Measurements from ENCODE around the gene HDAC9.
A peak's percentile ranks its signal among the peaks of the same experiment; 100 is the strongest.

The HDAC9 gene

GRCh38 chr7:18495412-18496340 is at the start of gene HDAC9:
Gene HDAC9 (plus strand): TSS chr7:18495749. CDS start chr7:18496303, 554 bp downstream.
- peak; percentile 74 for DNase-seq

GRCh38 chr7:18445916-18446520 is 49.5 kb upstream of the HDAC9 start:
- no peak for DNase-seq

- DNase-seq, result no peak
Measured at GRCh38 chr7:18450019-18450418, 45.5 kb upstream of the HDAC9 start.

- DNase-seq, result no peak
Measured at GRCh38 chr7:18455606-18456005, 39.9 kb upstream of the HDAC9 start.

GRCh38 chr7:18457832-18458231 is 37.7 kb upstream of the HDAC9 start:
- no peak for DNase-seq

- no peak for DNase-seq
Measured at GRCh38 chr7:18458830-18459229, 36.7 kb upstream of the HDAC9 start.

- no peak for DNase-seq
Measured at GRCh38 chr7:18459484-18460245, 35.9 kb upstream of the HDAC9 start.

GRCh38 chr7:18461785-18462467 is 33.6 kb upstream of the HDAC9 start:
- DNase-seq, result no peak

GRCh38 chr7:18464830-18465229 is 30.7 kb upstream of the HDAC9 start:
- DNase-seq, result no peak

GRCh38 chr7:18467011-18467410 is 28.5 kb upstream of the HDAC9 start:
- no peak for DNase-seq

GRCh38 chr7:18468795-18469194 is 26.8 kb upstream of the HDAC9 start:
- DNase-seq, result no peak

- DNase-seq, result no peak
Measured at GRCh38 chr7:18469316-18469715, 26.2 kb upstream of the HDAC9 start.

- no peak for DNase-seq
Measured at GRCh38 chr7:18471476-18472160, 23.9 kb upstream of the HDAC9 start.

GRCh38 chr7:18472161-18472483 is 23.4 kb upstream of the HDAC9 start:
- no peak for DNase-seq

- DNase-seq, result no peak
Measured at GRCh38 chr7:18473119-18473518, 22.4 kb upstream of the HDAC9 start.

GRCh38 chr7:18474944-18475343 is 20.6 kb upstream of the HDAC9 start:
- DNase-seq, result no peak

GRCh38 chr7:18475488-18475887 is 20.1 kb upstream of the HDAC9 start:
- no peak for DNase-seq

- no peak for DNase-seq
Measured at GRCh38 chr7:18481776-18482175, 13.8 kb upstream of the HDAC9 start.

GRCh38 chr7:18488049-18488448 is 7.5 kb upstream of the HDAC9 start:
- DNase-seq, result no peak

- DNase-seq, result no peak
Measured at GRCh38 chr7:18489624-18490023, 5.9 kb upstream of the HDAC9 start.

GRCh38 chr7:18491871-18492270 is 3.7 kb upstream of the HDAC9 start:
- no peak for DNase-seq

- DNase-seq, result no peak
Measured at GRCh38 chr7:18494406-18494805, 1.1 kb upstream of the HDAC9 start.
